HepG2 (cell line): ENCODE data around the gene CACNA1H. TPM values are rescaled to one million over a fixed set of nuclear protein-coding genes. Genes with fewer than 3 reads are reported as not detected.

Experiments
- AKAP8 ChIP-seq: sonication (generic); formaldehyde crosslinking; IDR thresholded peaks from 2 replicates; pipeline ENCODE4 v1.5.1; 2020; ENCODE audit warnings: mild to moderate bottlenecking, missing genetic modification reagents
- BCL6 ChIP-seq: IDR thresholded peaks from 2 replicates; pipeline ENCODE4 v1.6.1; 2016; ENCODE audit warnings: missing genetic modification reagents, missing compliant biosample characterization
- CREB1 ChIP-seq, 2 experiments: fragments of 450-650 bp in 1 of 2; IDR thresholded peaks; 2 replicates each; pipeline ENCODE4 v1.6.1; 2016 to 2017; ENCODE audit warnings: control low read depth in 1 of 2, mild to moderate bottlenecking in 1 of 2, missing compliant biosample characterization in 1 of 2, missing genetic modification characterization in 1 of 2
- FOSL2 ChIP-seq: sonication (generic); formaldehyde crosslinking; IDR thresholded peaks from 2 replicates; pipeline ENCODE4 v1.4.0; 2020; ENCODE audit warnings: missing genetic modification reagents
- GATAD2A ChIP-seq: IDR thresholded peaks from 2 replicates; pipeline ENCODE4 v1.6.1; 2016
- HNRNPK ChIP-seq: fragments of 200-400 bp; formaldehyde crosslinking; IDR thresholded peaks from 2 replicates; pipeline ENCODE4 v1.6.1; 2018; ENCODE audit warnings: low read length, low read depth, moderate library complexity, mild to moderate bottlenecking; ENCODE audit not compliant: poor library complexity, severe bottlenecking
- JARID2 ChIP-seq: sonication (generic); formaldehyde crosslinking; IDR thresholded peaks from 2 replicates; pipeline ENCODE4 v1.8.1; 2023; ENCODE audit warnings: missing genetic modification reagents, inconsistent platforms; ENCODE audit not compliant: insufficient replicate concordance
- KAT2B ChIP-seq: fragments of 150-350 bp; IDR thresholded peaks from 2 replicates; pipeline ENCODE4 v1.6.1; 2014; ENCODE audit warnings: low read depth, low read length, borderline replicate concordance
- MTA3 ChIP-seq: sonication (generic); formaldehyde crosslinking; IDR thresholded peaks from 2 replicates; pipeline ENCODE4 v1.4.0; 2020; ENCODE audit warnings: missing genetic modification reagents
- NFE2 ChIP-seq: sonication (generic); formaldehyde crosslinking; IDR thresholded peaks from 2 replicates; pipeline ENCODE4 v1.4.0; 2020; ENCODE audit warnings: missing genetic modification reagents
- NFE2L2 ChIP-seq: fragments of 150-350 bp; IDR thresholded peaks from 2 replicates; pipeline ENCODE4 v1.6.1; 2014; ENCODE audit warnings: low read length
- NFIB ChIP-seq: sonication (generic); formaldehyde crosslinking; IDR thresholded peaks from 2 replicates; pipeline ENCODE4 v1.9.0; 2021; ENCODE audit warnings: missing genetic modification reagents, mild to moderate bottlenecking, borderline replicate concordance
- ONECUT2 ChIP-seq: sonication (generic); formaldehyde crosslinking; IDR thresholded peaks from 2 replicates; pipeline ENCODE4 v1.4.0; 2020; ENCODE audit warnings: missing genetic modification reagents
- PLRG1 ChIP-seq: fragments of 450-650 bp; conservative IDR thresholded peaks from 2 replicates; pipeline ENCODE4 v1.6.1; 2016
- SRSF1 ChIP-seq: fragments of 200-400 bp; formaldehyde crosslinking; optimal IDR thresholded peaks from 2 replicates; pipeline ENCODE3; 2017; ENCODE audit warnings: mild to moderate bottlenecking, low read depth, low read length, moderate library complexity
- ZBTB8A ChIP-seq: sonication (generic); formaldehyde crosslinking; IDR thresholded peaks from 2 replicates; pipeline ENCODE4 v1.4.0; 2020; ENCODE audit warnings: mild to moderate bottlenecking, low read depth, missing genetic modification reagents, borderline replicate concordance
- ZNF160 ChIP-seq: sonication (generic); formaldehyde crosslinking; IDR thresholded peaks from 2 replicates; pipeline ENCODE4 v1.8.0; 2022; ENCODE audit warnings: mild to moderate bottlenecking, inconsistent platforms, missing genetic modification reagents
- ZNF329 ChIP-seq: sonication (generic); formaldehyde crosslinking; IDR thresholded peaks from 2 replicates; pipeline ENCODE4 v1.9.0; 2021; ENCODE audit warnings: low read depth, mild to moderate bottlenecking, missing genetic modification reagents
- ZNF354B ChIP-seq: sonication (generic); formaldehyde crosslinking; IDR thresholded peaks from 2 replicates; pipeline ENCODE4 v1.8.0; 2022; ENCODE audit warnings: mild to moderate bottlenecking, missing genetic modification reagents
- ZNF383 ChIP-seq: sonication (generic); formaldehyde crosslinking; IDR thresholded peaks from 2 replicates; pipeline ENCODE4 v1.4.0; 2020; ENCODE audit warnings: missing genetic modification reagents, mild to moderate bottlenecking, borderline replicate concordance
- ZNF430 ChIP-seq: sonication (generic); formaldehyde crosslinking; IDR thresholded peaks from 2 replicates; pipeline ENCODE4 v1.9.0; 2021; ENCODE audit warnings: mild to moderate bottlenecking, missing genetic modification reagents
- ZNF891 ChIP-seq: sonication (generic); formaldehyde crosslinking; IDR thresholded peaks from 2 replicates; pipeline ENCODE4 v1.5.0; 2020; ENCODE audit warnings: mild to moderate bottlenecking, missing genetic modification reagents
- polyA plus RNA-seq, 8 experiments: library from polyadenylated mRNA; depleted of rRNA in 3 of 8; stranded (reverse) in 7 of 8; unstranded in 1 of 8; fragments of >200 nt; fragmentation: Illumina TruSeq in 4 of 8; extraction: Trizol in 4 of 8; gene quantifications; 2 replicates each; pipeline versions ENCODE4 v1.2.1 to v1.2.3, GENCODE V29; 2011 to 2016; ENCODE audit warnings: low read depth in 4 of 8, missing spikeins in 1 of 8, mixed read lengths in 1 of 8; ENCODE audit not compliant: insufficient read depth in 1 of 8
- total RNA-seq, 5 experiments: library from RNA; depleted of rRNA; stranded (reverse); fragments of >200 nt; fragmentation: Illumina TruSeq; extraction: Trizol; gene quantifications; 2 replicates each; pipeline ENCODE4 v1.2.3, GENCODE V29; 2016; ENCODE audit warnings: low read depth in 1 of 5

CACNA1H gene
- total and polyA plus RNA-seq, 2 of the 13 experiments (the other 11 are each of a cell fraction or from before 2014, with no cell fraction given) = 0.40 to 1.8 TPM

GRCh38 chr16:1174477-1175357, 21.8 kb downstream of the CACNA1H start (continued):
- peak; percentile 55 for TF ChIP-seq HNRNPK
- TF ChIP-seq ZNF329 (CRISPR knock-in tag) = no peak
- no peak for TF ChIP-seq ZNF430 (CRISPR knock-in tag)
- peak; percentile 74 for TF ChIP-seq BCL6
- no peak for TF ChIP-seq ZNF160 (CRISPR knock-in tag)
- TF ChIP-seq ZNF383 (CRISPR knock-in tag) = no peak
- TF ChIP-seq NFE2 (CRISPR knock-in tag) = no peak
- no peak for TF ChIP-seq NFE2L2
- peak; percentile 53; the same call in 1 of the 2 replicates for TF ChIP-seq KAT2B
- no peak for TF ChIP-seq AKAP8
- no peak for TF ChIP-seq CREB1 (IDR thresholded peaks at IDR 0.05)
- TF ChIP-seq CREB1 (CRISPR knock-in tag; IDR thresholded peaks at IDR 0.05) = no peak
- peak; percentile 67 for TF ChIP-seq FOSL2 (CRISPR knock-in tag)
- TF ChIP-seq JARID2 (CRISPR knock-in tag) = no peak
- TF ChIP-seq PLRG1 = no peak
- TF ChIP-seq ZNF354B (CRISPR knock-in tag) = no peak
- no peak for TF ChIP-seq SRSF1
- TF ChIP-seq ONECUT2 (CRISPR knock-in tag) = peak; percentile 86
- TF ChIP-seq GATAD2A (CRISPR knock-in tag) = peak; percentile 51; the same call in 1 of the 2 replicates
- no peak for TF ChIP-seq ZBTB8A
- no peak for TF ChIP-seq MTA3 (CRISPR knock-in tag)
- no peak for TF ChIP-seq NFIB
- TF ChIP-seq ZNF891 = no peak
